Osteoblast (primary cell): ENCODE results near the gene IGSF5. TPM values are rescaled to one million over a fixed set of nuclear protein-coding genes. Genes with fewer than 3 reads are reported as not detected.
"Not testable (repeated sequence)": the region's sequence is repeated elsewhere in the genome, so short reads cannot be mapped to it uniquely, and the experiment has no call there.

ENCODE experiments used
- DNase-seq: peaks from one replicate; pipeline ENCODE4 v3.0.0; 2011; ENCODE audit warnings: low spot score, mixed read lengths; ENCODE audit not compliant: insufficient read length; ENCODE audit errors: missing footprints
- H2AFZ ChIP-seq: 2 replicates; pipeline ENCODE4 v1.6.0; 2011; ENCODE audit warnings: mild to moderate bottlenecking, low read length
- H3K27ac ChIP-seq: 2 replicates; pipeline ENCODE4 v1.5.1; 2011; ENCODE audit warnings: mild to moderate bottlenecking, low read depth, low read length, moderate library complexity
- H3K27me3 ChIP-seq: 2 replicates; pipeline ENCODE4 v1.6.0; 2012; ENCODE audit warnings: mild to moderate bottlenecking, control low read depth, inconsistent platforms, low read length, moderate library complexity; ENCODE audit not compliant: insufficient read depth
- H3K36me3 ChIP-seq: 2 replicates; pipeline ENCODE4 v1.5.1; 2011; ENCODE audit warnings: mild to moderate bottlenecking, low read length, control low read depth, moderate library complexity; ENCODE audit not compliant: insufficient read depth
- H3K4me1 ChIP-seq: 2 replicates; pipeline ENCODE4 v1.5.1; 2011; ENCODE audit warnings: mild to moderate bottlenecking, low read length, control low read depth, moderate library complexity; ENCODE audit not compliant: insufficient read depth
- H3K4me2 ChIP-seq: 2 replicates; pipeline ENCODE4 v1.6.0; 2011; ENCODE audit warnings: mild to moderate bottlenecking, low read length; ENCODE audit not compliant: insufficient read depth
- H3K4me3 ChIP-seq: fragments of 200-600 bp; sonication (generic); 3 replicates; pipeline ENCODE4 v1.5.1; 2012; ENCODE audit warnings: mild to moderate bottlenecking, low read length, inconsistent platforms; ENCODE audit not compliant: insufficient read depth
- H3K79me2 ChIP-seq: 2 replicates; pipeline ENCODE4 v1.6.0; 2012; ENCODE audit warnings: mild to moderate bottlenecking, low read length, control low read depth, inconsistent platforms; ENCODE audit not compliant: insufficient read depth
- H3K9me3 ChIP-seq: 2 replicates; pipeline ENCODE4 v1.5.1; 2011; ENCODE audit warnings: low read depth, low read length, control low read depth
- H4K20me1 ChIP-seq: 2 replicates; pipeline ENCODE4 v1.6.0; 2012; ENCODE audit warnings: mild to moderate bottlenecking, low read length, control low read depth; ENCODE audit not compliant: insufficient read depth
- total RNA-seq: library from RNA; depleted of rRNA; stranded (reverse); fragments of >200 nt; gene quantifications from 2 replicates; pipeline ENCODE4 v1.2.3, GENCODE V29; 2012
- TF ChIP-seq, protein P1 (sequence below): IDR thresholded peaks from 2 replicates; pipeline ENCODE4 v1.5.1; 2011; ENCODE audit warnings: mild to moderate bottlenecking, low read depth, low read length, moderate library complexity; ENCODE audit errors: extremely low read depth

Gene IGSF5
- not detected in 2 replicates for total RNA-seq

DNA sequence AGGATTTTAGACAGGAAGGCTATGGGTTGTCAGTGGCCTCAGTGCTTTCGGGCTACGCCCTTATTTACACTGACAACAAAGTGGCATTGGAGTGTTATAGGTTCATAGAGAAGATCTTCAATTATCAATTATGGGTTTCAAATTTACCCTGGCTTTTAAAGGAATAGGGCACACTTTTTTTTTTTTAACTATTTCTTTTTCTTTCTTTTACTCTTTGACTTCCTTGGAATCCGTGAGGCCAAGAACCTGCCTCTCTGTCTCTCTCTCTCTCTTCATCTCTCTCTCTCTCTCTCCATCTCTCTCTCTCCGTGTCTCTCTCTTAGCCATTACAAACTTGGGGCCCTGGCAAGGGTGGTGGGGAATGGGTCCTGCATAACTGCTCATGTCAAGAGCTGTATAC, at the start of gene IGSF5:
Gene IGSF5 (plus strand): TSS at position 301 of the 400 bp plus-strand sequence. CDS start 327 bp downstream, outside the sequence.
- H2AFZ ChIP-seq, H3K4me3 ChIP-seq, DNase-seq, H3K36me3 ChIP-seq, H4K20me1 ChIP-seq, H3K4me1 ChIP-seq, H3K79me2 ChIP-seq, H3K4me2 ChIP-seq, H3K27ac ChIP-seq, H3K9me3 ChIP-seq, H3K27me3 ChIP-seq: not testable (repeated sequence)

DNA sequence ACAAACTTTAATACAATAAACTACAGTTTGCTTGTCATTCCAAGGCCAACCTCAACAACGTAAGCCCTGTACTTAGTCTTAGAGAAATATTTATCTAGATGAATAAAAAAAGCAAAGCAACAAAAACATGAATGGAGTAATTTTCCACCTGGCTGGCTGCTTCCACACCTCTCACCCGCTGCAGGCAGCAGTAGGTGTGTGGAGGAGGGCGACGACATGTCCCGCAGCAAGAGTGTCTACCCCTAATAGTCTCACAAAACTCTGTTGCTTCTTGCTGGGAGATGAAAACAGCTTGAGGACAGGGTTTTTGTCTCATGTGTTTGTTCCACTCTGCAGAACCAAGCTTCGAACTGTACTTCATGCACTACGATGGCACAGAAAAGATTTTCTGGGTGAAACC, 48.8 kb upstream of the IGSF5 start:
- H3K27me3 ChIP-seq = no peaks in the 10 kb centered on the region
- no peak overlapping the region for H3K27ac ChIP-seq
- H2AFZ ChIP-seq = no peak overlapping the region
- no peaks in the 10 kb centered on the region for H3K9me3 ChIP-seq
- no peak for DNase-seq
- TF ChIP-seq, protein P1, sequence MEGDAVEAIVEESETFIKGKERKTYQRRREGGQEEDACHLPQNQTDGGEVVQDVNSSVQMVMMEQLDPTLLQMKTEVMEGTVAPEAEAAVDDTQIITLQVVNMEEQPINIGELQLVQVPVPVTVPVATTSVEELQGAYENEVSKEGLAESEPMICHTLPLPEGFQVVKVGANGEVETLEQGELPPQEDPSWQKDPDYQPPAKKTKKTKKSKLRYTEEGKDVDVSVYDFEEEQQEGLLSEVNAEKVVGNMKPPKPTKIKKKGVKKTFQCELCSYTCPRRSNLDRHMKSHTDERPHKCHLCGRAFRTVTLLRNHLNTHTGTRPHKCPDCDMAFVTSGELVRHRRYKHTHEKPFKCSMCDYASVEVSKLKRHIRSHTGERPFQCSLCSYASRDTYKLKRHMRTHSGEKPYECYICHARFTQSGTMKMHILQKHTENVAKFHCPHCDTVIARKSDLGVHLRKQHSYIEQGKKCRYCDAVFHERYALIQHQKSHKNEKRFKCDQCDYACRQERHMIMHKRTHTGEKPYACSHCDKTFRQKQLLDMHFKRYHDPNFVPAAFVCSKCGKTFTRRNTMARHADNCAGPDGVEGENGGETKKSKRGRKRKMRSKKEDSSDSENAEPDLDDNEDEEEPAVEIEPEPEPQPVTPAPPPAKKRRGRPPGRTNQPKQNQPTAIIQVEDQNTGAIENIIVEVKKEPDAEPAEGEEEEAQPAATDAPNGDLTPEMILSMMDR = no peak
- H3K4me2 ChIP-seq = no peak overlapping the region
- no peaks in the 10 kb centered on the region for H3K4me1 ChIP-seq
- H3K4me3 ChIP-seq = no peak overlapping the region
- no peaks in the 10 kb centered on the region for H3K79me2 ChIP-seq
- H4K20me1 ChIP-seq = no peaks in the 10 kb centered on the region
- no peaks in the 10 kb centered on the region for H3K36me3 ChIP-seq

DNA sequence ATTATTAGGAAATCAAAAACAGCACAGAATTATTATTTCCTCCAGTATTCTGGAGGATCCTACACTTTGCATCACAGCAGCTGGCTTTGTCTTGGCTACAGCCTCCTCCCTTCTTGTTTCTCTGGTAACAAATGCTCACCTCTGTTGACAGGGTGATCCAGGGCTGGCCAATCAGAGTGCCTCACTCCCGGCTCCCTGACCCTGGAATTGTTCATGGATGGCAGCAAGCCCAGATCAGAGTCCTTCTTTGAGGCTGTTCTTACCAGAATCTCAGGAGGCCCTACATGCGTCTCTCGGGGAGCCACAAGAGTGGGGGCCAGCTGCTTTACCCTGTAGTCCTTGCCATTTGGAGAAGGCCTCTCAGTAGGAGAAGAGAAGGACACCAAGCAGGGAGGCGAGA, 48.4 kb upstream of the IGSF5 start:
- H3K9me3 ChIP-seq = no peaks in the 10 kb centered on the region
- H3K79me2 ChIP-seq = no peaks in the 10 kb centered on the region
- no peak overlapping the region for H2AFZ ChIP-seq
- H3K4me1 ChIP-seq = no peaks in the 10 kb centered on the region
- no peaks in the 10 kb centered on the region for H3K27me3 ChIP-seq
- no peak overlapping the region for H3K27ac ChIP-seq
- no peak overlapping the region for H3K4me3 ChIP-seq
- TF ChIP-seq, protein P1 = no peak
- no peaks in the 10 kb centered on the region for H3K36me3 ChIP-seq
- DNase-seq = no peak
- no peak overlapping the region for H3K4me2 ChIP-seq
- H4K20me1 ChIP-seq = no peaks in the 10 kb centered on the region

- TF ChIP-seq, protein P1 = no peak
- no peaks in the 10 kb centered on the region for H4K20me1 ChIP-seq
- DNase-seq = no peak
- H3K27ac ChIP-seq = no peak overlapping the region
- no peaks in the 10 kb centered on the region for H3K4me1 ChIP-seq
- no peaks in the 10 kb centered on the region for H3K9me3 ChIP-seq
- no peaks in the 10 kb centered on the region for H3K36me3 ChIP-seq
- no peaks in the 10 kb centered on the region for H3K27me3 ChIP-seq
- H2AFZ ChIP-seq = no peak overlapping the region
- no peaks in the 10 kb centered on the region for H3K79me2 ChIP-seq
- no peak overlapping the region for H3K4me3 ChIP-seq
- no peak overlapping the region for H3K4me2 ChIP-seq
These were observed 44.7 kb upstream of the IGSF5 start for GRCh38 chr21:39700318-39700717.
